Hematopoietic multipotent progenitor cell treated with erythropoietin and hydrocortisone succinate and interleukin-3 and kit ligand, for 17 days (in vitro differentiated cells): ENCODE measurements around the gene HFE.

ENCODE experiments used
- DNase-seq: peaks from one replicate; pipeline ENCODE4 v3.0.0-alpha.2; 2015; ENCODE audit warnings: low spot score

The HFE gene

GRCh38 chr6:26136321-26136720, 49.1 kb downstream of the HFE start:
- no peak for DNase-seq

GRCh38 chr6:26140254-26140966, 53.2 kb downstream of the HFE start:
- no peak for DNase-seq

- no peak for DNase-seq
Measured at GRCh38 chr6:26140967-26141294, 53.7 kb downstream of the HFE start.

- DNase-seq: no peak
Measured at GRCh38 chr6:26141378-26141904, 54.2 kb downstream of the HFE start.

- DNase-seq: no peak
Measured at GRCh38 chr6:26142026-26142425, 54.8 kb downstream of the HFE start.
